ENCODE measurements around the gene IL18R1.

IL18R1 gene

GRCh38 chr2:102386004-102386403, 30.4 kb downstream of the IL18R1 start:
- in situ Hi-C loops (cut with HindIII; ENCODE audit: low sequenced_read_pairs) = no loop called here
- TF ChIP-seq CTCF (IDR thresholded peaks at IDR 0.05; ENCODE audit: low read depth, low read length, missing control alignments) = no peak
- DNase-seq (ENCODE audit: low read depth) = no peak
- H3K4me3 ChIP-seq (ENCODE audit: low read depth, low read length) = no peak overlapping the region

DNA sequence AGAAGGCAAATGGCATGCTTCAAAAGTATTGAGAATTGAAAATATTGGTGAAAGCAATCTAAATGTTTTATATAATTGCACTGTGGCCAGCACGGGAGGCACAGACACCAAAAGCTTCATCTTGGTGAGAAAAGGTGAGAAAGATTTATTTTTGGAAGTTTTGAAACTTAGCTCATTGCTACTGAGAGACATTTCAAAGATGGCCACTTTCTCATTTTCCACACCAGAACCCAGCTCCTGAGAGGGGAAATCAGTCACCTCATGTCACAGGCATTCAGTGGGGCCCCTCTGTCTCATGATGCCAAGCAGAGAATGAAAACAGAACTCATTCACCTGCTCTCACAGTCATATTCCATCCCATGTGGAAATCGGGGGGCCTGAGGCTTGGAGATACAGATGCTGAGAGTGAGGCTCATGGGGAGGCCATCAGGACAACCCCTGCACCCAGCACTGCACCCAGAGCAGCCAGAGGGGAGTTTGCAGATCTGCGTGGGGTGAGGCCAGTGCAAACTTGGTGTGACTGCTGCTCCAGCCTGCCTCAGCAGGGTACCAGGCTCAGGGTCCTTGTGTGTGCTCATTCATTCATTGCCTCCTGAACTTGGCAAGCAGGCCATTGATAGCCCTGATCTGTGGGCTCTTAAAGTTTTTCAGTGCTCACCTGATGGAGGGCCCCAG, 31.4 kb downstream of the IL18R1 start:
- DNase-seq (ENCODE audit: low read depth) = no peak
- TF ChIP-seq CTCF (IDR thresholded peaks at IDR 0.05; ENCODE audit: low read depth, low read length, missing control alignments) = no peak
- in situ Hi-C loops (cut with HindIII; ENCODE audit: low sequenced_read_pairs) = no loop called here
- H3K4me3 ChIP-seq (ENCODE audit: low read depth, low read length) = no peak overlapping the region

GRCh38 chr2:102387763-102388546, 32.4 kb downstream of the IL18R1 start:
- no peak for DNase-seq (ENCODE audit: low read depth)
- in situ Hi-C loops (cut with HindIII; ENCODE audit: low sequenced_read_pairs) = no loop called here

GRCh38 chr2:102391565-102391964, 36.0 kb downstream of the IL18R1 start:
- H3K4me3 ChIP-seq (ENCODE audit: low read depth, low read length) = no peak overlapping the region
- no peak for DNase-seq (ENCODE audit: low read depth)
- TF ChIP-seq CTCF (IDR thresholded peaks at IDR 0.05; ENCODE audit: low read depth, low read length, missing control alignments) = no peak
- in situ Hi-C loops (cut with HindIII; ENCODE audit: low sequenced_read_pairs) = no loop called here

More at GRCh38 chr2:102387763-102388546, 32.4 kb downstream of the IL18R1 start:
- H3K4me3 ChIP-seq (ENCODE audit: low read depth, low read length) = no peak overlapping the region
- no peak for TF ChIP-seq CTCF (IDR thresholded peaks at IDR 0.05; ENCODE audit: low read depth, low read length, missing control alignments)

DNA sequence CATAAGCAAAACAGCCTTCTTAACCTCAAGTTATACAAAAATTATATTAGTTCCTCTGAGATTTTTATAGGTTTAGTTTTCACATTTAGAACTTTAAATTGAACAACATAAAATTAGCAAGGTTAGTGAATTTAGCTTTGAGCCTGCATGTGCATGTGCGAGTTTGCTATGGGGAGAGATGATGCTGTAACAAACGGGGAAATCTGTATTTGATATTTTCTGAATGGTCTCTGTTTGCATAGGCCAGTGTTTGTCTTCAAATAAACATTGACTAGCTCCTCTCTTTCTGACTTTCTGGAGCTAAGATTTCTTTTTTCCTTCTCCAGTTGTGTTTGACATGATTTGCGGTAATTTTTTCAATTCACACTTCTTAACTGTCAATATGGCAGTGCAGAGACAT, 36.5 kb downstream of the IL18R1 start:
- in situ Hi-C loops (cut with HindIII; ENCODE audit: low sequenced_read_pairs) = no loop called here
- no peak for TF ChIP-seq CTCF (IDR thresholded peaks at IDR 0.05; ENCODE audit: low read depth, low read length, missing control alignments)

DNA sequence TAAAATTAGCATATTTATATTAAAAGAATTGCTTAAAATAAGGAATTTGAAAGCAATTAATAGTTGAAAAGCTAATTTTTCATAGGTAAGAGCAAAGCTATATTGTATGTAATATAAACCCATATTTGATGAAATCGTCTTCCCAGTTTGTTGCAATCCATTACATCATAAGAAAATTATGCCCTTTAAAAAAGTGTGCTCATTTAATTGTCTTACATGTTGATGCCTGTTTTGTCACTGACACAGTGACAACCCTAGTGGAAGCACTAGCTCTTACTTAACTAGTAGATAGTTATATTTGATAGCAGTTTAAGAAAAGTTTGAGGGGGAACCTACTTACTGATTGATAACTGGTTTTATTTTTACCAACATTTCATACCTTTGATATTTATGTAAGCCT, 37.3 kb downstream of the IL18R1 start:
- in situ Hi-C loops (cut with HindIII; ENCODE audit: low sequenced_read_pairs) = no loop called here

More for the DNA sequence above, 36.5 kb downstream of the IL18R1 start:
- no peak for DNase-seq (ENCODE audit: low read depth)
- no peak overlapping the region for H3K4me3 ChIP-seq (ENCODE audit: low read depth, low read length)

More for the DNA sequence above, 37.3 kb downstream of the IL18R1 start:
- no peak for TF ChIP-seq CTCF (IDR thresholded peaks at IDR 0.05; ENCODE audit: low read depth, low read length, missing control alignments)
- DNase-seq (ENCODE audit: low read depth) = no peak
- H3K4me3 ChIP-seq (ENCODE audit: low read depth, low read length) = no peak overlapping the region
